HK-2 (cell line): ENCODE measurements around the gene NCOA3.
A peak's percentile ranks its signal among the peaks of the same experiment; 100 is the strongest.
"Not testable (repeated sequence)": the region's sequence is repeated elsewhere in the genome, so short reads cannot be mapped to it uniquely, and the experiment has no call there.

Experiments
- DNase-seq: peaks from one replicate; pipeline ENCODE4 v3.0.0-alpha.2; 2018; ENCODE audit not compliant: unreplicated experiment

Gene NCOA3

DNA sequence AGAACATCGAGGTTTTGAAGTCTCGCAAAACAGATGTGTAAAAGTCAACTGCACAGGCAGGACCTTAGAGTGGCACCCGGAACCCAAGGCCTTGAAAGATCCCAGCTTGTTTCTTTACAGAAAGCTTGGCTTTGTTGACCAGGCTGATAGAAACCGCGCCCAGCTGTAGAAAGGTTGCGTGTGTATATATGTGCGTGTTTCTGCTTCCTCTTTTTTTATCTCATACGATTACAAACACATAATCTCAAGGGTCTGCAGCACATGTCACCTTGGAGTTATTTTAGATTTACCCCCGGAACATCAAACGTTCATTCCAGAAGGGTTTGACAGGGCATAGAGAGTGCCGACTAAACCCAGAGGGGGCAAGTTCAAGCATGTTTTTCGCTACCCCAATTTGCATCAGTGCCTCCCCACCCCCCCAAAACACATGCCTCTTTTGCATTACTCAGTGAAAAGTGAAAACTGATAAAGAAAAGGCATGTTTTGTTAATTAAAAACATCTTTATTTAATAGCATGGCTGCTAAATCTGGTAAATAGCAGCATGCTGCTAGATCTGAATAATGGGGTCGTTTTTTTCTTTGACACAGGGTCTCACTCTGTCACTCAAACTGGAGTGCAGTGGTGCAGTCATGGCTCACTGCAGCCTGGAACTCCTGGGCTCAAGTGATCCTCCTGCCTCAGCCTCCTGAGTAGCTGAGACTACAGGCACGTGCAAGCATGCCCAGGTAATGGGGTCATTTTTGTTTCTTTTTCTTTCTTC is 33.2 kb upstream of the NCOA3 start:
- no peak for DNase-seq

DNA sequence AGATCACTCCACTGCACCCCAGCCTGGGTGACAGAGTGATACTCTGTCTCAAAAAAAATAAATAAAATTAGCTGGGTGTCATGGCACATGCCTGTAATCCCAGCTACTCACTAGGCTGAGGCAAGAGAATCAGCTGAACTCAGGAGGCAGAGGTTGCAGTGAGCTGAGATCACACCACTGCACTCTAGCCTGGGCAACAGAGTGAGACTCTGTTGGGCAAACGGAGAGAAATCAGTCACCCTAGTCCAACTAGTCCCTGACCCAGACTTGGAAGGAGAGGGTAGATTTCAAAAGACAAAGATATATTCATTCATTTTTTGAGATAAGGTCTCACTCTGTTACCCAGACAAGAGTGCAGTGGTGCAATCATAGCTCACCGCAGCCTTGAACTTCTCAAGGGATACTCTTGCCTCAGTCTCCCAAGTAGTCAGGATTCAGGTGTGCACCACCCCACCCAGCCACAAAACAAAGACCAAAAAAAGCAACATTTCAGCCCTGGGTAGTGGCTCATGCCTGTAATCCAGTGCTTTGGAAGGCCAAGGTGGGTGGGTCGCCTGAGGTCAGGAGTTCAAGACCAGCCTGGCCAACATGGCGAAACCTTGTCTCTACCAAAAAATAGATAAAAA is 26.2 kb upstream of the NCOA3 start:
- DNase-seq: no peak

DNA sequence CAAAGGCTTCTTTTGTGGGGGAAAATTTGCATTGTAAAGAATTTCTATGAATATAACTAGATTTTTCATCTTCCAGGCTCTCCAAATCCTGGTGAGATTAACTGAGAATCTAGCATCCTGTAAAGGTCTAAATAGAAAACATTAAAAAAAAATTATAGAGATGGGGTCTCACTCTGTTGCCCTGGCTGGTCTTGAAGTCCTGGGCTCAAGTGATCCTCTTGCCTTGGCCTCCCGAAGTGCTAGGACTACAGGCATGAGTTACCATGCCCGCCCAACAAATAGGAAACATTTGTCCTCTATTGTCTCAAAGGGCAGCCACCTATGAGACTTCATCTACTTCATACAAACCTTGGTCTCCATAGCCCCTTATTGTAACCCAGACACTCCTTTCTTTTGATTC is 25.2 kb upstream of the NCOA3 start:
- DNase-seq: no peak

DNA sequence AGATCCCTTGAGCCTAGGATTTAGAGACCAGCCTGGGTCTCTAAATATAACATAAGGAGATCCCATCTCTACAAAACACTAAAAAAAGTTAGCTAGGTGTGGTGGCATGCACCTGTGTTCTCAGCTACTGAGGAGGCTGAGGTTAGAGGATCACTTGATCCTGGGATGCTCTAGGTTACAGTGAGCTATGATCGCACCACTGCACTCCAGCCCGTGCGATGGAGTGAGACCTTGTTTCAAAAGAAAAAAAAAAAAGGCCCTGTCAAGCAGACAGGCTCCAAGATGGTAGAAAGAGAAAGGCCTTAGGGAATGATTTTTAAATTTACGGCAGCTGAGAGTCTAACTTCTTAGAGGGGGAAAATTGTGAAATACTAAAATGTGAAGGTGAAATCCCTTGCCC is 22.6 kb upstream of the NCOA3 start:
- no peak for DNase-seq

DNA sequence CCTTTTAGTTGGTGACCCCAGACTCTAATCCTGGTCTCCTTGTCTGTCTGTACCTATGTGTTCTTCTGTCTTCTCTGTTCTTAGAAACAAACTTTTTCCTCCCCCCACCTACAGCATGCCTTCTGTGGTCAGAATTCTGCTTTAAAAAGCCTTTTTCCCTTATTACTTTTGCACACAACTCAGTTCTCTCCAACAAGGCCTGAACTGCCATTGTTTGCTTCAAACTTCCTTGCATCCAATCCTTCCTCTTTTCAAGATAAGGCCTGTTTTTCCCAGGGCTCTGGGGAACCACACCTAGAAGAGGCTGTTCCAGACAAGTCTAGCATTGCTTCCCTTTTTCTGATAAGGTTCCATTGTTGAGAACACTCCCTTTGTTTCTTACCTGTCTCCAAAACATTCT is 22.2 kb upstream of the NCOA3 start:
- no peak for DNase-seq

DNA sequence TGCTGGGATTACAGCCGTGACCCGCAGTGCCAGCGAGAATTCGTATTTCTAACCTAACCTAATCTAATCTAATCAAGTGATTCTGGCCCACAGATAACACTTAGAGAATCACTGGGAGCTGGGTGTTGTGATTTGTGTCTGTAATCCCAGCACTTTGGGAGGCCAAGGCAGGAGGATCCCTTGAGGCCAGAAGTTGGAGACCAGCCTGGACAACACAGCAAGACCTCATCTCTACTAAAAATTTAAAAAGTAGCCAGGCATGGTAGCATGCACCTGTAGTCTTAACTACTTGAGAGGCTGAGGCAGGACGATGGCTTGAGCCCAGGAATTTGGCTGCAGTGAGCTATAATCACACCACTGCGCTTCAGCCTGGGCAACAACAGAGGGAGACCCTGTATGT is 21.4 kb upstream of the NCOA3 start:
- no peak for DNase-seq

DNA sequence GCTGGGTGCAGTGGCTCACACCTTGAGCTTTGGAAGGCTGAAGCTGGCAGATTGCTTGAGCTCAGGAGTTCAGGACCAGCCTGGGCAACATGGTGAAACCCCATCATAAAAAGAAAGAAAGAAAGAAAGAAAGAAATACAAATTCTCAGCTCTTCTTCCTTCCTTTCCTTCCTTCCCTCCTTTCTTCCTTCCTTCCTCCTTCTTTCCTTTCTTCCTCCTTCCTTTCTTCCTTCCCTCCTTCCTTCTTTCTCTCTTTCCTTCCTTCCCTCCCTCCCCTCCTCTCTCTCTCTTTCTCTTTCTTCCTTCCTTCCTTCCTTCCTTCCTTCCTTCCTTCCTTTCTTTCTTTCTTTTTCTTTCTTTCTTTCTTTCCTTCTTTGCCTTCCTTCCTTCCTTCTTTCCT is 21.0 kb upstream of the NCOA3 start:
- DNase-seq: no peak

DNA sequence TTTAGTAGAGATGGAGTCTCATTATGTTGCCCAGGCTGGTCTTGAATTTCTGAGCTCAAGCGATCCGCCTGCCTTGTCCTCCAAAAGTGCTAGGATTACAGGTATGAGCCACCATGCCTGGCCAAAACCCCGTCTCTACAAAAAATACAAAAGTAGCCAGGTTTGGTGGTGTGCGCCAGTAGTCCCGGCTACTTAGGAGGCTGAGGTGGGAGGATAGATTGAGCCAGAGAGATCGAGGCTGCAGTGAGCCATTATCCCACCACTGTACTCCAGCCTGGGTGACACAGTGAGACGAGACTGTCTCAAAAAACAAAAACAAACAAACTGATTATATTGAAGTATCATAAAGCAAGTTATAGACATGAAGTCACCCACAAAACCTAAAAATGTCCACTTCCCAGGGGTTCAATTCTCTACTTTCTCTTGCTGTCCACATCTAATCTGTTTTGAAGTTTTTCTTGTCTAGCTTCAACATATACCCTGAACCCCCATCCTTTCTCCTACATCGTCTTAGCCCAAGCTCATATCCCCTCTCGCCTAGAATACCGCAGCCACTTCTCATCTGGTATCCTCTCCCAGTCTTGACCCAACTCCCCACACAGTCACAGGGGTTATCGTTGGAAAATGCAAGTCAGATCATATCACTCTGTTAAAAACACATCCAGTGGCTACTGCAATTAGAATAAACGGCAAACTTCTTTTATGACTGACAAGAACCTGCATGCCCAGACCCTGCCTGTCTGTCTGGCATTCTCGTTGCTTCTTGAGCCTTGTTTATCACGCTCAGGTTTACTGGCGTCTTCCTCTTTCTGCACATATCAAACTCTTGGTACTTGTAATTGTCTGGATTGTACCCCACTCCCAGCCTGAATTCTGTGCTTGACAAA is 20.1 kb upstream of the NCOA3 start:
- no peak for DNase-seq

DNA sequence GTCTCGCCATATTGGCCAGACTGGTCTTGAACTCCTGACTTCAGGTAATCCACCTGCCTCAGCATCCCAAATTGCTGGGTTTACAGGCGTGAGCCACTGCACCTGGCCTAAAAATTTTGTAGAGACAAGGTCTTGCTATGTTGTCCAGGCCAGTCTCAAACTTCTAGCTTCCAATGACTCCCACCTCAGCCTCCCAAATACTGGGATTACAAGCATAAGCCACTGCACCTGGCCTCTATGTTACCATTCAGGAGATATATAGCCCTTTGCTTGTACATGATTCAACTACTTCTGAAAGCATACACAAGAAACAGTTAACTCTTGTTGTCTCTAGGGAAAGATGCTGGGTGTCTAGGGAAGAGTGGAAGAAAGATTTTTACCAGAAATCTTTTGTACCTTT is 19.0 kb upstream of the NCOA3 start:
- DNase-seq: no peak

DNA sequence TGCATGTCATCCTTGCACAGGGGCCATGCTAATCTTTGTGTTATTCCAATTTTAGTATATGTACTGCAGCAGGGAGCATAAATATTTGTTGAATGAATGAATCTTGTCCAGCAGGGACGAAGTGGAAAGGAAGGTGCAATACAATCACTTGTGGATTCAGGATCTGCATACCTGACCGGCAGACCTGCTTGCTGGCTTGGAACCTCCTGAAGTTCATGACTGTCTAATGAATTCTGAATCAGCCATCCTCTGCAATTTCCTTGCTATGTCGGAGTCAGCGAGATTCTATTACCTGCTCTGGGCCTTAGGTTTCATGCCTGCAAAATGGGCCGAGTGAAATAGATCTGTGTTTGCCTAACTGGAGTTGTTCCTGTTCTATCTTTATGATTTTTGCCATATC is 17.4 kb upstream of the NCOA3 start:
- no peak for DNase-seq

DNA sequence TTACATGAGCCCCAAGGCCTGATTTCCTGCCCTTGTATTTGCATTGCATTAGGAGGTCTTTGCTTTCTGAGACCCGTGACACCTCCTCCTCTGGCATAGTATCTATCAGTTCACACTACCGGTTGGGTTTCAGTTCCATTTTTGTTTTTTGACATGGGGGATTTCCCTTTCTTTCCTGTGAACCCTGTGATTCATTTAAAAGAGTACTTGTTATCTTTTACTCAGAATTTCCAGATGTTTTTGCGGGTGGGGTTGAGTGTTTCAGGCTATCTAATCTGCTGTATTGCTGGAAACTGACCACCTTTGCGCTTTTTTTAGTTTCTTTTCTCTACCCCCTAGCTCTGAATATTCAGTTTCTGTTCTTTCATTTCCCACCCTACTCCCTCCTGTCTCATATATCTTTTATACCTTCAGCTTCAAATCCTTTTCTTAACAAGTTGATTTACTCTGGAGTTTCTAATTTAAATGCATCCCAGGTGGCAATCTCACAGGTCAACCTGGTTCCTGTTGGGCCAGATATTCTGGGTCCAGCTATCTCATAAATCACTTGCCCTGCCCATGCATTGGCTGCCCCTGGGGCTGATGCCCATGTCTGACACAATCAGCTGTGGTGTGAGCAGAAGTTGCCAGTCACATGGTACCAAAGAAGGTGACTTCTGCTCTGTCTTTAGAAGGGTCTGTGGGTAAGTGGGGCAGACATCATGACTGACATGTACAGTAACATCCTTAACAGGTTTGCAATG is 14.3 kb upstream of the NCOA3 start:
- DNase-seq: no peak

DNA sequence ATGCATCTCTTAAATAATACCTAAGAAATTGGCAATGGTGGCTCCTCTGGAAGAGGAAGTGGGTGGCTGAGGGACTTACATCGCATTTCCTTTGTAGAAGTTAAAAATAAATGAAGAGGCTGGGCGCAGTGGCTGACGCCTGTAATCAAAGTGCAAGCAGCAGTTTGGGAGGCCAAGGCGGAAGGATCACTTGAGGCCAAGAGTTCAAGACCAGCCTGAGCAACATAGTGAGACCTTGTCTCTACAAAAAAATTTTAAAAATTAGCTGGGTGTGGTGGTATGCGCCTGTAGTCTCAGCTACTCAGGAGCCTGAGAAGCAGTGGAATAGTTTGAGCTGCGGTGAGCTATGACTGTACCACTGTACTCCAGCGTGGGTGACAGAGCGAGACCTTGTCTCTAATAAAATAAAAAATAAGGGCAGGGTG is 12.2 kb upstream of the NCOA3 start:
- DNase-seq: no peak

DNA sequence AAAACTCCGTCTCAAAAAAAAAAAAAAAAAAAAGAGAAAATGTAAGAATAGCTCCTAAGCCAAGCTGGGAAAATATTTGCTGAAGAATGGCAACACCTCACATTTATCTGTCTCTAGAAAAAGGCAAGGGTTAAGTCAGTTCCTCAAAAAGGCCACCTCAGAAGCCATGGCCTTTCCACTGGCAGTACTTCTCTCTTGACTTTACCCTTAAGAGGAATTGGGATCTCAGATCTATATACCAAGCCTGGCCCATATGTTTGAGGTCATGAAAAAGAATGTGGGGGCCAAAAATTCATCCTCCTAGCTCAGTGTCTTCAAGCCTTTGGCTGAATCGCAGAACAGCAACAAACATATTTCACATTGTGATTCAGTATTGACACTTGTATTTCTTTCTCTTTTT is 10.9 kb upstream of the NCOA3 start:
- DNase-seq: no peak

DNA sequence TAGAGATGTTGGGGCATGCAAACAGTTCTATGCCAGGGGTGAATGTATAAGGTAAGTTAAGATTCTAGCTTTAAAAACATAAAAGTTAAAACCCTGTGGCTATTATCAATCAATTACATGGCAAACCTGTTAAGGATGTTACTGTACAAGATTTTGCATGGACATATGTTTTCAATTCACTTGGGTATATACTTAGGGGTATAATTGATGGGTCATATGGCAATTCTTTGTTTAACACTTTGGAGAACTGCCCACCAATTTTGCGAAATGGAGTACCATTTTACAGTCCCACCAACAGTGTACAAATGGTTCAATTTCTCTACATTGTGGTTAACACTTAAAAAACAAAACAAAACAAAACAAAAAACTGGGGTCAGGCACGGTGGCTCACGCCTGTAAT is 9.4 kb upstream of the NCOA3 start:
- DNase-seq: no peak

DNA sequence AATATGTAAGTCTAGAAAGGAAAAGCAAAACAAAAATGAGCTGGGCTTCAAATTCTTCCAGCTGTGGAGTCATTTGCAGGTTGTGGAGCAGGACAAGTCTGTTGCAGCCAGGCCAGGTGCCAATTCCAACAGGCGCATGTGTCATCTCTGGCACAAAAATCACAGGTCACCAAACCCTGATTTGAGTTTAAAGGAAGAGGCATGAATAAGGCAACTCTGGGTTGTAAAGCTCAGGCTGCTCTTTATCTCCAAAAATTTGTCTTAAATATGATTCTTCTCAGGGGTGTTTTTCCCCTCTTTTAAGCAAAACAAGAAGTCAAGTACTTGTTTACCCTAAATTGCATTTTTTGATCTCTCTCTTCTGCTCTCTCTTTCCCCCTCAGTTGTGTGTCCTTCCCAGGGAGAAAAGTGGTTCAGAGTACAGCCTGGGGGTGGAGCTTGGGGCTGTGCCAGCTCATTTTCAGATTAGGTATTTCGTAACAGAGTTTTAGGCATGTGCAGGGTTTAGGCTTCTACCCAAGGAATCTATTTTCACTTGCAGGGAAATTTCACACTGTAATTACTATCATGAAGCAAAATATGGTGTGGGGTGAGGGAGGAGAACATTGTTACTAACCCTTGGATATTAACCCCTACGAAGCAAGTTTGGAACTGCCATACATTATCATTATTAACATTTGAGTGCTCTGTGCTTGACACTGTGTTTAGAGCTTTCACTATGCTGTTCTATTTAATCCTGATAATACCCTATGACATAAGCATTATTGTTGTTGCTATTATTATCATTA is 8.3 kb upstream of the NCOA3 start:
- peak; percentile 16 for DNase-seq

DNA sequence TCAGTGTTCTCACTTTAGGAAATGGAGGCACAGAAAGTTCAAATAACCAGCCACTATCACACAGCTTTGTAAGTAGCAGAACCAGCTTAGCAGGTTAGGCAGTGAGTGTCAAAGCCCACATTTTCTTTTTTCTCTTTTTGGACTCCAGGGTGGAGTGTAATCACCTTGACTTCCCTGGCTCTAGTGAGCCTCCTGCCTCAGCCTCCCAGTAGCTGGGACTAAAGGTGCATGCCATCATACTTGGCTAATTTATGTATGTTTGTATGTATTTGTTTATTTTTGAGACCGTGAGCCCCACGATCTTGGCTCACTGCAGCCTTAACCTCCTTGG is 7.8 kb upstream of the NCOA3 start:
- DNase-seq: no peak

DNA sequence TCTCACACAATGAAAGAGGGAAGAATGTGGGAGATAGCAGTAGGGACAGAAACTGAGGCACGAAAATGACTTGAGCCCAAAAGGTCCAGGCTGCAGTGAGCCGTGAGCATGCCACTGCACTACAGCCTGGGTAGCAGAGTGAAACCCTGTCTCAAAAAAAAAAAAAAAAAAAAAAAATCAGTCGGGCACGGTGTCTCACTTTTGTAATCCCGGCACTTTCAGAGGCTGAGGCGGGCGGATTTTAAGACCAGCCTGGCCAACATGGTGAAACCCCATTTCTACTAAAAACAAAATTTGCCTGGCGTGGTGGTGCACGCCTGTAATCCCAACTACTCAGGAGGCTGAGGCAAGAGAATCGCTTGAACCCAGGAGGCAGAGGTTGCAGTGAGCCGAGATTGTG is 7.1 kb upstream of the NCOA3 start:
- not testable (repeated sequence) for DNase-seq

DNA sequence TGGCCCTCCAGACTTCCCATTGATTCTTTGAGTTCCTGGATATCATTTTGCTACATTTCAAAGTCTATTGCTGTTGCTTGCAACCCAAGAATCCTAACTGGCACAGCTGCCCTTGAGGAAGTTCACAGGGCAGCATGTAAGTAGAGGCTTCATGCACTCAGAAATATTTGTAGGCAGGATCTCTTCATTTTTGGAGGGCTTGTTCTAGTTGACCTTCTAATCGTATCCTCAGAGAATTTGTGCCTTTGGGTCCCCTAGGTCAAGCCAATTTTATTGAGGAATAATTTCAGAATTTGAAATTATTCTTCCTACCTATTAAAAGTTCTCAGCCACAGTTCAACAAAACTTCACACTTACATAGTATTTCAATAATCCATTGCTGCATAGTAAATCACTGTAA is 5.6 kb upstream of the NCOA3 start:
- DNase-seq: no peak

DNA sequence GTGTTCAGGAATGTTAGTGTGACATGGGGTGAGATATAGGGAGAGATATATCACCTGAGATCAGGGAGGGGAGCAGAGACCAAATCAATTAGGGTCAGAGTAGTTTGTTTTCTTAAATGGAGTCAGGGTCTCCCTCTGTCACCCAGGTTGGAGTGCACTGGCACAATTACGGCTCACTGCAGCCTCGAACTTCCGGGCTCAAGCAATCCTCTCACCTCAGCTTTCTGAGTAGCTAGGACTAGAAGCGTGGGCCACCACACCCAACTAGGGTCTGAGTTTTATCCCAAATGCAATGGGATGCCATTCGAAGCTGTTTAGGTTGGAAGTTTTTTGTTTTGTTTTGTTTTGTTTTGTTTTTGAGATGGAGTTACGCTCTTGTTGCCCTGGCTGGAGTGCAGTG is 3.1 kb upstream of the NCOA3 start:
- no peak for DNase-seq

DNA sequence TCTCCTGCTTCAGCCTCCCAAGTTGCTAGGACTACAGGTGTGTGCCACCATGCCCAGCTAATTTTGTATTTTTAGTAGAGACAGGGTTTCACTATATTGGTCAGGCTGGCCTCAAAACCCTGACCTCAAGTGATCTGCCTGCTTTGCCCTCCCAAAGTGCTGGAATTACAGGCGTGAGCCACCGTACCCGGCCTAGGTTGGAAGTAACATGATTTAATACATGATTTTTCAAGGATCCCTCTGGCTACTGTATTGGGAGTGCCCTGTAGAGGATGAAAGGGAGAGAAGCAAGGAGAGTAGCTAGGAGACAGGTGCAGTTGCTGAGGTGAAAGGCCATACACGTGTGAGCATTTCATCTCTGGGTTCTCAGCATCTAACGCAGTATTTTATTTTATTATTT is 2.6 kb upstream of the NCOA3 start:
- DNase-seq: no peak

DNA sequence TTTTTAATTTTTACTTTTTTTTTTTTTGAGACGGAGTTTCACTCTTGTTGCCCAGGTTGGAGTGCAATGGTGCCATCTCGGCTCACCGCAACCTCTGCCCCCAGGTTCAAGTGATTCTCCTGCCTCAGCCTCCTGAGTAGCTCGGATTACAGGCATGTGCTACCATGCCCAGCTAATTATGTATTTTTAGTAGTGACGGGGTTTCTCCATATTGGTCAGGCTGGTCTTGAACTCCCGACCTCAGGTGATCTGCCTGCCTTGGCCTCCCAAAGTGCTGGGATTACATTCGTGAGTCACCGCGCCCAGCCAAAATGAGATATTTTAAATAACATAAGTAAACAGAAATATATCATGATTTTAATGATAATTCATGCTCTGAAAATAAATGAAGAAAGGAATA is 1.6 kb upstream of the NCOA3 start:
- DNase-seq: not testable (repeated sequence)
